ENCODE data around the gene MGMT. TPM values are rescaled to one million over a fixed set of nuclear protein-coding genes. Genes with fewer than 3 reads are reported as not detected.

Gene MGMT
- total RNA-seq, 2 donors from 2014 or later = 14.6 to 17.2 TPM

DNA sequence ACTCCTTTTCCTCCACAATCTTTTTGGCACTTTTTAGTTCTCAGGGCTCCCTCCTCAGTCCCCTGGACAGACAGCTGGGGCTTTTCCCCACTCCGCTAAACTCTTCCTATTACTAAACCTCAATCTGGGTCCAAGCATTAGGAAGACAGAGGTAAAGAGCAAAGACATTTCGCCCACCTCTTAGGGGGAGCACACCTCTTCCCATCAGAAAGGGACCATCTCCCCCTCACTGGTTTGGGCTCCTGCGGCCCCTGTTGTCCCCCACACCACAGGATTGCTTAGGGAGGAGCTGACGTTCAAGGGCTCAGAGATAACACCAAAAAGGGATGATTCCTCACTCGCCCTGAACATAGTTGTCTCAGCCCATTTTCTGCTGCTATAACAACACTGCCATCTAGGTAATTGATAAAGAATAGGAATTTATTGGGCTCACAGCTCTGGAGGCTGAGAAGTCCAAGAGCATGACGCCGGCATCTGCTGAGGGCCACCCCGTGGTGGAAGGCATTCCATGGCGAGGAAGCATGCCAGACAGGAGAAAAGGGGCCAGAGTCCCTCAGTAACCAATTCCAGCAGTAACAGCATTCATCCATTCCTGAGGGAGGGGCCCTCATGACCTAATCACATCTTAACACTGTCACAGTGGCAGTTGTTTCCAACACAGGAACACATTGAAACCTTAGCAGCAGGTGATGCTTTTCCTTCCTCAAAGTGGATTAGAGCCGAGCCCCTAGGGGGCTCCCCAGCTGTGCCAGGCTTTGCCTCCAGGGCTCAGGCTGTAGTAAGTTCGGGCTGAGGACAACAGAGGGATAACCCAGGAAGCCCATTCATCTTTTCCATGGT is 287.4 kb downstream of the MGMT start:
- DNase-seq (no peak), ATAC-seq (no peak)
- Mint-ChIP-seq H3K4me1 (no peaks in the 10 kb centered on the region), H3K36me3 (ENCODE audit: low read depth) (peaks cover 3% of the 10 kb centered on the region), H3K27me3 (no peaks in the 10 kb centered on the region), H3K4me3 (no peak overlapping the region), H3K27ac (no peak overlapping the region)
- H3K9me3 ChIP-seq (ENCODE audit: control insufficient read depth, low read length, poor library complexity, severe bottlenecking) = peaks cover 3% of the 10 kb centered on the region

DNA sequence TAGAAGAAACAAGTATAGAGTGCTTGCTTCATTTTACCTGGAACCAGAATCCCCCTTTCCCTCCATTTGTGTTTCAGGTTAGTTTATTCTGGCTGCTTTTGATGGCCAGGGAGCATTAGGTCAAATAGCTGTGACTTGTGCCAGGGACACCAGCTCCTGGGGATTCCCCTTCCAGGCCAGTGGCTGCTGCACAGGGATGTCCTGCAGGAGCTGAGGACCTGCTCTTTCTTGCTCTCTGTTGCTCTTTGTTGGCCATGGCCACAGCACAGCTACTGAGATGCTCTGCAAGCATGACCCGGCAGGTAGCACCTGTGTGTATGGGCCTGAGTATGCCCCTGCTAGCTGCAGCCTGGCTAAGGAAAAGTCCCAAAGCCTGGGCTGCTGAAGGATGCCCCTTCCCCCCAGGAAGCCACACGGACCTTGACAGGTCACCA is 288.1 kb downstream of the MGMT start:
- H3K4me1 Mint-ChIP-seq = no peaks in the 10 kb centered on the region
- peaks cover 3% of the 10 kb centered on the region for H3K9me3 ChIP-seq (ENCODE audit: control insufficient read depth, low read length, poor library complexity, severe bottlenecking)
- ATAC-seq (no peak), DNase-seq (no peak)
- H3K36me3 Mint-ChIP-seq (ENCODE audit: low read depth) = peaks cover 3% of the 10 kb centered on the region
- no peak overlapping the region for H3K27ac Mint-ChIP-seq
- H3K4me3 Mint-ChIP-seq = no peak overlapping the region
- no peaks in the 10 kb centered on the region for H3K27me3 Mint-ChIP-seq

DNA sequence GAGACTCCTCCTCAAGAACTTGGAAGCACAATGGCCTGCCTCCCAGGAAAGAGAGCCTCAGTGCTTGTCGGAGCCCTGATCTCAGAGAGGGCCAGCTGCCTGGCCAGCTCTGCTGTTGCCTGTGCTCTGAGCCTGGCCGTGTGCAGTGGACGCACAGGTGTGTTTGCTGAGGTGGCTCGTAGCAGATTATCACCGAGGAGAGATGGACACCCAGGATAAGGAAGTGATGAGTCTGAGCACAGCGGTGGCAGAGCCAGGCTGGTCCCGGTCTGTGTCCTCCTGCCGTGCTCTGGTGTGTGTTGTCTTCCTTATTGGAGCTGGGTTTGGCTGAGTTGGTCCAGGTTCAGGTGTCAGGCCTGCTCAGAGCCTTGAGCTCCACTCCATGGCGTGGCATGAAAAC is 288.6 kb downstream of the MGMT start:
- DNase-seq (no peak), ATAC-seq (no peak)
- Mint-ChIP-seq H3K27me3 (no peaks in the 10 kb centered on the region), H3K4me1 (no peaks in the 10 kb centered on the region), H3K36me3 (ENCODE audit: low read depth) (peaks cover 4% of the 10 kb centered on the region), H3K27ac (no peak overlapping the region), H3K4me3 (no peak overlapping the region)
- peaks cover 3% of the 10 kb centered on the region for H3K9me3 ChIP-seq (ENCODE audit: control insufficient read depth, low read length, poor library complexity, severe bottlenecking)

DNA sequence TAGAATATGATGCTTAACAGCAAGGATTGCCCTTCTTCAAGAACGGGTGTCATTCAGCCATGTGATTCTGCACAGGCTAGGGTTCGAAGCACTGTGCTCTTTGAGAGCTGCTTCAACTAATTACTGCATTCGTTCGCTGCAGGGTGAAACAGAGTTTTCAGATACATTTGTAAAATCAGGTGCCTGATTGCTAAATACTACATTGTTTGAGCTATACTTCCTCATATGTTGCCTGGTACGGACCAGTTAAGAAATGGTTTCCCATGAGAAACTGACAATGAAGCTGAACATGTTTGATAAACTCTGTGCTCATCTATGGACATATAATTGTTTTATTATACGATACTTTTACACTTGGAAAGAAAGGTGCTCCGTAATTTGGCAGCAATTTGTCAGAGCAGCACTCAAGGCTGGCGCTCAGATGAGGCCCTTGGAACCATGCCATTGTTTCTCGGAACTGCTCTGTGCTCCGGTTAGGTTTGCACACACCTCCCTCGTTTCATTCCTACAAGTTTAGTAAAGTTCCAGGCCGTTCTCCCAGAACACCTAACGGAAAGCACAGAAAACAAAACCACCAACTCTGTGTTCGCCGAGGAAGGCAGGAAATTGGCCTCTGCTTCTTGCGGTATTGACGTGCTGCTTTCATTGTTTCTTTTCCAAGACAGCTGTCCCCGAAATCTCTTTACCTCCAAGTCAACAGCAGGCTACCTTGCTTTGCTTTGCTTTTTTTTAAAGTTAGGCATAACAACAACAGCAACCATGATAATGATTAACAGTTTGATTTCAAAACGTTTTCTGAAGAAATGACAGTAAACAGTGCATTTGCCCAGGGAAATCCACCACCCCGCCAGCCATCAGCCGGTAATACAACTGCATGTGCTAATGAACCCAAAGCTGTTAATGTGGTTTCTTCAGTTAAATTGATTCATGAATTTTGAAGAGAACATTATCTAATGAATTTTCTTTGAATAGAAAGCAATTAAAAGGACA is 290.2 kb downstream of the MGMT start:
- peaks cover 6% of the 10 kb centered on the region for H3K36me3 Mint-ChIP-seq (ENCODE audit: low read depth)
- peaks cover 3% of the 10 kb centered on the region for H3K9me3 ChIP-seq (ENCODE audit: control insufficient read depth, low read length, poor library complexity, severe bottlenecking)
- no peak overlapping the region for H3K4me3 Mint-ChIP-seq
- H3K27me3 Mint-ChIP-seq = no peaks in the 10 kb centered on the region
- no peak for ATAC-seq
- no peak for DNase-seq
- H3K27ac Mint-ChIP-seq = no peak overlapping the region
- H3K4me1 Mint-ChIP-seq = no peaks in the 10 kb centered on the region

DNA sequence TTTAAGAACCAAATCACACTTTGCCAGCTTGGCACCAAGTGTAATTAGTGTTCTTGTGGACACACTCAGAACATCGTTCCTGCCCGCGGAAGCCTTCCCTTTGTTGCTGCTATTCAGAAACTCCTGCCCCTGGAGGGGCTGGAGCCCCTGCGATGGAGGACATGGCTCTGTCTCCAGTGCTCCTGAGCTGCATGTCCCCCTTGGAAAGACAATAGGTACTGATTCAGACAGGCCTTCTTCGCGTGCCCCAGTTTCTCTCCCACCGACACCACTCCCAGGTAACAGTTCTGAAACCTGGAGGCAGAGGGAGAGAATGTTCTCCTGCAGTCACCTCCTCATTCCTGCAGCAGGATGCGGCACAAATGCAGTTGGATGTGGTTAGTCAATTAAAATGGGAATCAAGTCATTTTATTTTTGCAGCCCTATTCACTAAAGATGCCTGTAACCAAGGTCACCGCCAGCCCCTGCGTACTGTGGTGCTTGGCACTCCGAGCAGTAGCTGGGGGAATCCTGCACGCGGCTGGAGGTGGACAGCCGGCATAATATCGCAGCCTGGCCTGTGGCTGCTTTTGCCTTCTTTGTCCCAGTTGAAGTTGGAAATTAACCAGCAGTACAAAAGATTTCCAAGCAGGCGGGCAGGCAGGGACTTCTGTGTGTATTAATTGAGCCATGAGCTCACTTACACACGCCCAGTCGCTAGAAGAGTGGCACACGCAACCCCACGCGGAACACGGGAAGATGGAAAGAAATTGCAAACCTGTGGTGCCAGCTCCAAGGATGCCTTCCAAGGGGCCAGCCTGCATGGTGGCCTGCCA is 291.4 kb downstream of the MGMT start:
- no peak for DNase-seq
- no peaks in the 10 kb centered on the region for H3K9me3 ChIP-seq (ENCODE audit: control insufficient read depth, low read length, poor library complexity, severe bottlenecking)
- Mint-ChIP-seq H3K27ac (no peak overlapping the region), H3K4me1 (no peaks in the 10 kb centered on the region), H3K36me3 (ENCODE audit: low read depth) (peaks cover 6% of the 10 kb centered on the region), H3K4me3 (no peak overlapping the region), H3K27me3 (no peaks in the 10 kb centered on the region)
- no peak for ATAC-seq

DNA sequence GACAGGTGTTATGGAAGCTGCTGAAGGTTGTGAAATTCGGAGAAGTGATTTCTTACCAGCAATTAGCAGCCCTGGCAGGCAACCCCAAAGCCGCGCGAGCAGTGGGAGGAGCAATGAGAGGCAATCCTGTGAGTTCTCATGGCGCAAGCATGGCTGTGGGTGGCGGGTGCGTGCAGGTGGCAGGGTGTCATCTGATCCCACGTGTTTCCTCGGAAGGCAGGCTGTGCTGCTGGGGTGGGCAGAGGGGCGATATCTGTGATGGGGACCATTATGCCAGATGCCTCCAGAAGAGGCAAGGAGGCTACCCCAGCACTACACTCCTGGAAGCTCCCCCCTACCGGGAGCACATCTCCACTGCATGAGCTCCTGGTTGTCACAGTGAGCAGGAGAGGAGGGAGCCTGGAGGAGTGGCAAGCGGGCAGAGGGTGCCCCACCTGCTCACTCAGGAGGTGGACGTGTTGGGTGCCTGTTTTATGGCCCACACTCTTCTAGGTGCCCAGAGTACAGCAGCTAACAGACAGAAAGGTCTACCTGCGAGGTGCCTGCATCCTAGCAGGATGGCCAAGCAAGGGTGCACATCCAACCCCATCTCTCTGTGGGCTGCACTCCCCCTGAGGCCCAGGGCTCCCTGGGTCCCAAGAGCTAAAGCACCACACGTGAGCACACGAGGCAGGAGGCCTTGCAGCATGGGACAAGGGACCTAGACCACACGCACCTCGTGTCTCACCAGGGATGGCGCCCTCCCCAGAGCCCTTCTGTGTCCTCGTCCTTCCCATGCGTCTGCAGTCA is 292.4 kb downstream of the MGMT start:
- DNase-seq (no peak), ATAC-seq (no peak)
- H3K36me3 Mint-ChIP-seq (ENCODE audit: low read depth) = peaks cover 6% of the 10 kb centered on the region
- H3K4me1 Mint-ChIP-seq = no peaks in the 10 kb centered on the region
- no peak overlapping the region for H3K27ac Mint-ChIP-seq
- no peaks in the 10 kb centered on the region for H3K27me3 Mint-ChIP-seq
- no peak overlapping the region for H3K4me3 Mint-ChIP-seq
- H3K9me3 ChIP-seq (ENCODE audit: control insufficient read depth, low read length, poor library complexity, severe bottlenecking) = no peaks in the 10 kb centered on the region

DNA sequence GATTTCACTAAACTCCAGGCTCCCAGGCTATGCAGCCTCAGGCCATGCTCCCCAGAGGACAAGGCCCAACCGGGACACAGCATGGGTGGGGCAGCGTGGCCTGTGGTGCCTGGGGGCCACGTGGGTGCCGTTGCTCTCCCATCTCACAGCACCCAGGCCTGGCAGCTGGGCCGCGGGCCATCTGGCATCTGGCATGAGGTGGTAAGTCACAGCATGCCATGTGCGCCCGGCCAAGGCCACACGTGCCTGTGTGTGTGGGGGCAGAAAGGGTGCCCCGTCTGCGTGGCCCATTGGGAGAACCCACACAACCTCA is 292.9 kb downstream of the MGMT start:
- ATAC-seq (no peak), DNase-seq (no peak)
- Mint-ChIP-seq H3K4me3 (no peak overlapping the region), H3K27me3 (no peaks in the 10 kb centered on the region), H3K27ac (no peak overlapping the region), H3K4me1 (no peaks in the 10 kb centered on the region), H3K36me3 (ENCODE audit: low read depth) (peaks cover 6% of the 10 kb centered on the region)
- H3K9me3 ChIP-seq (ENCODE audit: control insufficient read depth, low read length, poor library complexity, severe bottlenecking) = no peaks in the 10 kb centered on the region

DNA sequence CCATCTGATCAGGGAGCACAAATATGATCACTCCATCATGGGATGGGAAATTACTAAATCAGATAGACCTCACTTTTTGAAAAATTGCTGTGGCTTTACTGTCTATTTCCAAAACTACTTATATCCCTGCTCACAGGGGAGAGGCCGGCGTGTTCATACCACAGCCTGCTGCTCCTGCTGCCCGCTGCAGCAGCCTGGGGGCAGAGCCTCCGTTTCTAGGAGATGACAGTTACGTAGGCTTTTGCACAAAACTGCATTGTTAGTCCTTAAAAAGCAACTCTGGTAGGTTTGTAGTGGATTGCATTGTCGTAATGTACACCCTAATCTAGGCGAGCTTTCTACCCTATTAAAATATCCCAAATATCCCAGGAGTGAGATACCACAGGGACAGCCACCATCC is 293.4 kb downstream of the MGMT start:
- Mint-ChIP-seq H3K4me1 (no peaks in the 10 kb centered on the region), H3K4me3 (no peak overlapping the region), H3K27me3 (no peaks in the 10 kb centered on the region), H3K36me3 (ENCODE audit: low read depth) (peaks cover 5% of the 10 kb centered on the region), H3K27ac (no peak overlapping the region)
- DNase-seq = no peak
- no peaks in the 10 kb centered on the region for H3K9me3 ChIP-seq (ENCODE audit: control insufficient read depth, low read length, poor library complexity, severe bottlenecking)
- ATAC-seq = no peak

DNA sequence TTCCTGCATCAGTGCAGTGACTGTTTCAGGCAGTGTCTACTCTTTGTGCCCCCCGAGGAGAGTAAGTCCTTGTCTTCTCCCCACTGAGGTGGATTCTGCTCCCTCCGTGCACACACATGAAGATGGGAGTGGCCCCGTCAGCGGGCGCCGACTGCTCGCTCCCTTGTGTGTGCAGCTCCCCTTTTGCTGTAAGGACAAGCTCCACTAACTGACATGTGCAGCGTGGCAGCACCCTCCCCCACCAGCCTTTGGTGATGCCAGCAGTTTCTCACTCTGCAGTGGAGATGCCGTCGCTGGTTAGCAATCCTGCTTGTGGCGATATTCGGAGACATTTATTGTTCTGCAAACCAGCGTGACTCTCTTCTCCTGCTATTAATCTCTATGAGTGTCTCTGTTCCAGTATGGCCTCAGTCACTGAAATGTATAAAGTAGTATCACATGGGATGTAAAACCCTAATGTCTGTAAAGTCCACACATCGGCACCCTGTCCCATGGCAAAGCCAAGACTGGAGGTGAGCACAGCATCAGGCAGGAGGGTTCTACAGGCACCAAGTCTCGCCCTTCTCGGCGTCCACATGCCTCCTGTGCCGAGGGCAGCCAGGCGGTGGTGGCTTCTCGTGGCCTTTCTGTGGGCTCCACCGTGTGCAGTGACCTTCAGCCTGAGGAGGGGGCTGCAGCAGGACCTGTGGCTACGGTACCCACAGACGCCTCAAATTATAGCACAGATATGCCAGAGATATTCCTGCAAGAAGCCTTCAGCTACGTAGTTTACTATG is 294.3 kb downstream of the MGMT start:
- Mint-ChIP-seq H3K27ac (no peak overlapping the region), H3K27me3 (no peaks in the 10 kb centered on the region), H3K4me3 (no peak overlapping the region), H3K36me3 (ENCODE audit: low read depth) (peaks cover 4% of the 10 kb centered on the region), H3K4me1 (no peaks in the 10 kb centered on the region)
- DNase-seq = no peak
- ATAC-seq = no peak
- no peaks in the 10 kb centered on the region for H3K9me3 ChIP-seq (ENCODE audit: control insufficient read depth, low read length, poor library complexity, severe bottlenecking)

DNA sequence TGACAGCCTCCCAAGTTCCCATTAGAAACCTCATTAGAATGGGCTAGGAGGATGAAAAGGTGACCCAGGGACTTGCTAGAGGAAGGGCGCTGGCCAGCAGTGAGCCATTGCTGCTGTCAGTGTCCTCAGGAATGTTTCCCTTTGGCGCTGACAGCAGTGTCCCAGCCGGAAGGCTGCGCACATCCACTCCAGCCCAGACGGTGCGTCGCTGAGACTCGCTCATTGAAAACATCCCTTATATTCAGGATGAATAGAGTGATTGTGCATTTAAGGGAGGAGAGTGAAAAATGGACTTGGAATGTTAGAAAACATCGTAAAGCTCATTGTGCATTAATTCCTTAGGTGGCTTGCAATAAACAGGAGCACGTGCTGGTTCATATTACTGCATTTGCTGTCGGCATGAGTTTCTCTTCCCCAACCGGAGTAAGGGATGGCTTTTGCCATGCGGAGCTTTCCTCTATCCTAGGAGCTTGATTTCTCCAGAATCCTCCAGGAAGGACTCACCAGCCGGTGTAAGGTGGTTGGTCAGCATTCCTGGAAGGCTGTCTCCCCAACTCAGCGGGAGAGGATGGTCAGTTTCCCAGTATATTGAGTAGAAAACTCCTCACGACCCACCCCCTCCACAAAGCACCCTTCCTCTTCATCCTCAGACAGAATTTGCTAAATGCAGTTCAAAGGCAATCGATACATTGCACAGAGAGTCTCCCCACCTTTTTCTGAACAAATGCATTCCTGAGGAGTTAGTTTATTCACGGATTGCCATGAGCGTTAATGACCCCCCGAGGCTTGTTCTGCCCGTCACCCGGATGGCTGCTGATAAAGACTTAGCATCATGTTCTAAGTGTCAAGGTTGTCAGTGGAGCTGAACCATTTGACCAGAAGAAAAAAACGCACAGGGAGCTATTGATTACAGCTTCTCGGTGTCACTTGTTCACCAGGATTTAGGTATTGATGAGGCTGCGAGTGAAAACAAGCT is 295.2 kb downstream of the MGMT start:
- no peaks in the 10 kb centered on the region for H3K9me3 ChIP-seq (ENCODE audit: control insufficient read depth, low read length, poor library complexity, severe bottlenecking)
- H3K4me3 Mint-ChIP-seq = no peak overlapping the region
- H3K36me3 Mint-ChIP-seq (ENCODE audit: low read depth) = peaks cover 4% of the 10 kb centered on the region
- no peak for ATAC-seq
- H3K27ac Mint-ChIP-seq = no peak overlapping the region
- no peak for DNase-seq
- no peaks in the 10 kb centered on the region for H3K4me1 Mint-ChIP-seq
- no peaks in the 10 kb centered on the region for H3K27me3 Mint-ChIP-seq
